IMR-90 (cell line): ENCODE results near the gene NXPH1.

Source experiments
- CEBPB ChIP-seq: IDR thresholded peaks from 2 replicates; pipeline ENCODE4 v1.6.1; 2012; ENCODE audit warnings: low read depth, low read length, improper control_type of control experiment
- CTCF ChIP-seq: conservative IDR thresholded peaks from 2 replicates; pipeline ENCODE4 v1.5.1; 2012; ENCODE audit warnings: mild to moderate bottlenecking, low read depth, low read length, improper control_type of control experiment

- no peak for TF ChIP-seq CTCF
- TF ChIP-seq CEBPB, result no peak
Observed at GRCh38 chr7:8566016-8566415, 132.6 kb downstream of the NXPH1 start.
